Measurements from ENCODE around the gene TMPRSS11B. TPM values are rescaled to one million over a fixed set of nuclear protein-coding genes. Genes with fewer than 3 reads are reported as not detected.

TMPRSS11B gene
- total RNA-seq, 2 experiments from 2014 or later, result not detected

GRCh38 chr4:68257719-68258118 lies 12.2 kb upstream of the TMPRSS11B start:
- CTCF ChIA-PET, result interaction anchor here (1.4 kb wide), 1 partner anchor 8 kb away, joined by 4 read pairs; no protein-coding TSS in a partner anchor
- no peak for TF ChIP-seq CTCF (IDR thresholded peaks at IDR 0.05)
- Mint-ChIP-seq H3K4me3 (no peak overlapping the region), H3K27ac (no peak overlapping the region), H3K36me3 (ENCODE audit: low read depth) (no peaks in the 10 kb centered on the region), H3K27me3 (peaks cover 23% of the 10 kb centered on the region), H3K9me3 (no peaks in the 10 kb centered on the region), H3K4me1 (ENCODE audit: low read depth) (no peaks in the 10 kb centered on the region)
- DNase-seq (no peak), ATAC-seq (no peak)
- intact Hi-C loops (cut with micrococcal nuclease), result no loop called here
- POLR2A ChIA-PET, result no interaction called here

- H3K36me3 Mint-ChIP-seq (ENCODE audit: low read depth), result no peaks in the 10 kb centered on the region
- no peaks in the 10 kb centered on the region for H3K9me3 Mint-ChIP-seq
- H3K4me3 Mint-ChIP-seq, result no peak overlapping the region
- H3K27me3 Mint-ChIP-seq, result peaks cover 27% of the 10 kb centered on the region
- CTCF ChIA-PET, result interaction anchor here (1.5 to 1.8 kb wide), 2 partner anchors 16 to 119 kb away, joined by 4 to 11 read pairs; no protein-coding TSS in a partner anchor
- DNase-seq, result no peak
- POLR2A ChIA-PET, result interaction anchor here (0.5 kb wide), 1 partner anchor 179 kb away, joined by 4 read pairs; no protein-coding TSS in a partner anchor
- no peak for ATAC-seq
- H3K4me1 Mint-ChIP-seq (ENCODE audit: low read depth), result no peaks in the 10 kb centered on the region
- intact Hi-C loops (cut with micrococcal nuclease), result no loop called here
- no peak overlapping the region for H3K27ac Mint-ChIP-seq
- TF ChIP-seq CTCF (IDR thresholded peaks at IDR 0.05), result no peak
Measured at GRCh38 chr4:68256284-68256683, 10.8 kb upstream of the TMPRSS11B start.

- POLR2A ChIA-PET, result no interaction called here
Measured at GRCh38 chr4:68250151-68250930, 4.8 kb upstream of the TMPRSS11B start.

GRCh38 chr4:68249434-68249833 lies 3.9 kb upstream of the TMPRSS11B start:
- Mint-ChIP-seq H3K4me1 (ENCODE audit: low read depth) (peaks cover 18% of the 10 kb centered on the region), H3K27ac (peak overlapping the region; percentile 91), H3K27me3 (peaks cover 25% of the 10 kb centered on the region), H3K9me3 (peaks cover 2% of the 10 kb centered on the region), H3K36me3 (ENCODE audit: low read depth) (peaks cover 2% of the 10 kb centered on the region), H3K4me3 (peak overlapping the region; percentile 18)
- ATAC-seq (peak; percentile 94), DNase-seq (peak; percentile 20)
- intact Hi-C loops (cut with micrococcal nuclease), result no loop called here
- TF ChIP-seq CTCF (IDR thresholded peaks at IDR 0.05), result no peak
- ChIA-PET POLR2A (no interaction called here), CTCF (interaction anchor here (1.1 kb wide), 1 partner anchor 8 kb away, joined by 4 read pairs; no protein-coding TSS in a partner anchor)

More at GRCh38 chr4:68250151-68250930, 4.8 kb upstream of the TMPRSS11B start:
- intact Hi-C loops (cut with micrococcal nuclease), result no loop called here
- CTCF ChIA-PET, result no interaction called here
- Mint-ChIP-seq H3K4me3 (no peak overlapping the region), H3K9me3 (peaks cover 2% of the 10 kb centered on the region), H3K36me3 (ENCODE audit: low read depth) (peaks cover 2% of the 10 kb centered on the region), H3K4me1 (ENCODE audit: low read depth) (peaks cover 18% of the 10 kb centered on the region), H3K27me3 (peaks cover 27% of the 10 kb centered on the region), H3K27ac (peak overlapping the region; percentile 91)
- ATAC-seq (no peak), DNase-seq (peak; percentile 51)
- TF ChIP-seq CTCF (IDR thresholded peaks at IDR 0.05), result no peak

GRCh38 chr4:68240620-68241019 lies 4.9 kb downstream of the TMPRSS11B start:
- H3K27ac Mint-ChIP-seq, result no peak overlapping the region
- H3K27me3 Mint-ChIP-seq, result peaks cover 24% of the 10 kb centered on the region
- TF ChIP-seq CTCF (IDR thresholded peaks at IDR 0.05), result no peak
- no peaks in the 10 kb centered on the region for H3K36me3 Mint-ChIP-seq (ENCODE audit: low read depth)
- ChIA-PET CTCF (no interaction called here), POLR2A (no interaction called here)
- no peaks in the 10 kb centered on the region for H3K4me1 Mint-ChIP-seq (ENCODE audit: low read depth)
- H3K9me3 Mint-ChIP-seq, result no peaks in the 10 kb centered on the region
- ATAC-seq (no peak), DNase-seq (no peak)
- intact Hi-C loops (cut with micrococcal nuclease), result no loop called here
- H3K4me3 Mint-ChIP-seq, result no peak overlapping the region
